ENCODE data around the gene PCED1B.

Gene PCED1B

DNA sequence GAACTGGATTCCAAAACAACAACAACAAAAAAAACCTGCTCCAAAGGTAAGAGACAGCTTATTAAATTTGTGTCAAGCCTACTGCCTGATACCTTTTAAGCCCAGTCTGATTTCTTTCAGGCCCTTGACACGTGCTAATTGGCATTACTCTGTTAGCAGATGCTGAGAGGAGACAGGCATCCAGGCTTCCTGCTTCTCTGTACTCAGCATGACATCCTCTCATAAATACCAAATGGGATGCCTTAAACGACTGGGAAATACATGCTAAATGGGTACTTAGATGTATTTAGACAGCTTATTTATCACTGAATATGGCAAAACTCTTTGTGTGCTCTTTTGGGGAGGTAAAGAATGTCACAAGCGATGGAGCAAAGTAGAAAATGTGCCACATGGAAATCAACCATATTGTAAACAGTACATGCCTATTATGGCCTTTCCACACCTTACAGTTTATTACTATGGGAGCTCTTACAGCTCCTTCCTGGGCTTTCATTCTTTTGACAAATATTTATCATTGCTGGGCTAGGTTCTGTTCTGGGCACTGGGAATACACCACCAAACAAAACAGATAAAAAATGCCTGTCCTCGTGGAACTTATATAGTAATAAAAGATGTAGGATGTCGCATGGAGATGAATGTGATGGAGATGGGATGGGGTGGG, 11.5 kb upstream of the PCED1B start:
- DNase-seq: no peak

GRCh38 chr12:47068539-47068938, 10.9 kb upstream of the PCED1B start:
- DNase-seq: no peak

DNA sequence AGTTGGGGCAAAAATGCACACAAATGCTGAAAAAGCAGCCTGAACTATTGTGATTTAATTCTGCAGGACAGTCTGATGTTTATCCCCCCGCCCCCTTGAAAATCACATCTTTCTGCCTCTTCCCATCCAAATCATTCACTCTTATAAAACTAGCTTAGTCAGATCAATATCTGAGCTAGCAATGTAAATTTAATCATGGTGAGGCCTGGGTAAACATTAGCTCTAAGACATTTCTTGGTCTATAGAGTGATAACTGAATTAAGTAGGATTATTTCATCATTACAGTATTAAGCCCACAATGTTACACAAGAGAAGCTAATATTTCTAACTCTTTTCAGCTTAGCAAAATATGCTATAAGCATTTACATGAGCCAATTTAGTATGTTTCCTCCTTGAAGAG, 9.1 kb upstream of the PCED1B start:
- DNase-seq: no peak

DNA sequence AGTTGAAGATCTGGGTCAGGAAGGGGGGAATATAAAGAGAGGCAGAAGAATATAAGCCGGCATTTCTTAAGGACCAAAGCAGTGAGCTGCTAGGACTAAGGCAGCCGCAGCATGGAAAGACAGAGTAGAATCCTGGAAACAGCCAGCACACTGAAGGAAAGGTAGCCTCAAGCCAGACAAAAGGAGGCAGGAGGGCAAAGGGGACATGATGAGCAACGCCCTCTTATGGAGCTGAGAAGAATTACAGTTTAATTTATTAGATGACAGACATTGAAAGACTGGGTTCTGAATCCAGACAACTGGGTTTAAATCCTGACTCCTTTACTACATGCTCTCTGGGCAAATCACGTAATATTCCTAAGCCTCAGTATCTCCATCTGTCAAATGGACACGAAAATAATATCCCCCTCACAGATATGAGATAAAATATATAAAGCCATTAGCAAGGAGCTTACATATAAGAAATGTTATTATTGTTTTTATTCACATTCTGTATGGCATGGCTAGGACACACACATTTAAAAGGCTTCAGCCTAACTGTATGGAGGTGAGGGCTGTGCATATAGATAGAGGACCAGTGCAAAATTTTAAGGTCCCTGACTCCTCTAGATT, 8.1 kb upstream of the PCED1B start:
- DNase-seq: no peak

DNA sequence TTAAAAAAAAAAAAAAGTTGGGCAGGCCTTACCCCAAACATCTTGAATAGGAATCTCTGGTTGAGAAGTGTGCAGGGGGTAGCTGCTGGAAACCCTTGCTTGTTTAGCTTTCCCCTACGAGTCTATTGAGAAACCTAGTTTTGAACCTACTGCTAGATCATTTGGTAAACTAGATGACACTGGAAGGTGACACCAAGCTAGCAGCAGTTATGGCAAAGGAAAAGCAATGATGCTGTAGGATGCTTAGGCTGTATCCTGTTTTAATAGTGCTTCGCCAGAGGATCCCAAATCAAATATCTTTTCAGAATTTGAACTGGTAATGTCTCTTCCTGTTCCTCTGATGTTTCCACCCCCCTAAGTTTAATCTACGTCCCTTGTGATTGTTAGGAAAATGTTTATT, 5.5 kb upstream of the PCED1B start:
- no peak for DNase-seq

DNA sequence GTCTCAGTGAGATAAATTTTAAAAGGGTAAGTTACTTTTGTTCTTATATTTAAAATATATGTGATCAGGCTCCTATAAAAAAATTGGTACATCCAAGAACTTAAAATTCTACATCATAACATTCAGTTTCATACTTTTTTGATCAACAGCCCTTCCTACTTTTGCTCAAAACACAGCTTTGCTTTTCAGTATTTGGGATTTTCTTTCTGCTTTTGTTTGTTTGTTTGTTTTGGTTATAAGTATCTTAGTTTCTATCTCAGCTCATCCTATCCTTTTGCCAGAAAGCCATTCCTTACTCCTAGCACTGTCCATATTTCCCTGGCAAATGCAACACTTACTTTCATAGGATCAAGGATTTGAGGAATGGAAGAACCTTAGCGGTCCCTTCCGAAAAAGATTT, 4.7 kb upstream of the PCED1B start:
- DNase-seq: no peak

DNA sequence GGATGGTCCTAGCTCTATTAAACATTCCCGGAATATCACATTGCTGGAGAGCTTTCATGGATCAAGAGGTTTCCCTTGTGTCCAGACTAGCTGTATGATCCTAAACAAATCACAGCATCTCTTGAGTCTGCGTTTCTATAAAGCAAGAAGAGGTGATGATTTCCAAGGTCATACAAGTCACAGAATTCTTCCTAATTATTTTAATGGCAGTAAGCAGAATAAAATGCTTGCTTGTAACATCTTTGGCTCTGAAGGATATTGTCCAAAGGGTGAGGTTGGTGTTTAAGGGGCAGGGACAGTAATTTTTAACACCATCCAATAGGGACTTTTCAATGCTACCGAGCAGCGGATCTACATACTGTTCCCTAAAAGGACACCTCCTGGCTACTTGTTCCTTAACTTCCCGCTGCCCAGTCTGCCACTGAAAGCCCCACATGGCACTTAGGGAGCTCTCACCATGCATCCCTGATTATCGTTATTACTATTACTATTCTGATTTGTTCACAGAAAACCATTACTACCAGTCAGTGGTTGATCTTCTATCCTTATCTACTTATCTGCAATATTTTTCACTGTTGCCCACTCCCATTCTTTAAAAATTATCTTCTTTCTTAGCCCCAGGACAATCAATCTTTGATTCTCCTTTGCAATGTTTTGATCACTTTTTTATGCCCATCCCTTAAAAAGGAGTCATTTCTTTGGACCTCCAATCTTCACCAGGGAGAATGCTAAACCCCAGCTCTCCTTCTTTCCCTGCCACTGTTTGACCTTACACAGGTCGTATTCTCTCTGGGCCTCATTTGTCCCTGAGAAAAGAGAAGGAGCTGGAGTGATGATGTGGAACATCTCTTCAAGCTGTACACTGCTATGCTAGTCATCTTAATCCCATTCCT, 4.0 kb upstream of the PCED1B start:
- DNase-seq: no peak

- DNase-seq: no peak
These were observed 2.0 kb upstream of the PCED1B start for GRCh38 chr12:47077206-47078085.

GRCh38 chr12:47078086-47078395, 1.4 kb upstream of the PCED1B start:
- DNase-seq: no peak

- DNase-seq: peak; percentile 48
These were observed 521 bp upstream of the PCED1B start for GRCh38 chr12:47078733-47079467.

DNA sequence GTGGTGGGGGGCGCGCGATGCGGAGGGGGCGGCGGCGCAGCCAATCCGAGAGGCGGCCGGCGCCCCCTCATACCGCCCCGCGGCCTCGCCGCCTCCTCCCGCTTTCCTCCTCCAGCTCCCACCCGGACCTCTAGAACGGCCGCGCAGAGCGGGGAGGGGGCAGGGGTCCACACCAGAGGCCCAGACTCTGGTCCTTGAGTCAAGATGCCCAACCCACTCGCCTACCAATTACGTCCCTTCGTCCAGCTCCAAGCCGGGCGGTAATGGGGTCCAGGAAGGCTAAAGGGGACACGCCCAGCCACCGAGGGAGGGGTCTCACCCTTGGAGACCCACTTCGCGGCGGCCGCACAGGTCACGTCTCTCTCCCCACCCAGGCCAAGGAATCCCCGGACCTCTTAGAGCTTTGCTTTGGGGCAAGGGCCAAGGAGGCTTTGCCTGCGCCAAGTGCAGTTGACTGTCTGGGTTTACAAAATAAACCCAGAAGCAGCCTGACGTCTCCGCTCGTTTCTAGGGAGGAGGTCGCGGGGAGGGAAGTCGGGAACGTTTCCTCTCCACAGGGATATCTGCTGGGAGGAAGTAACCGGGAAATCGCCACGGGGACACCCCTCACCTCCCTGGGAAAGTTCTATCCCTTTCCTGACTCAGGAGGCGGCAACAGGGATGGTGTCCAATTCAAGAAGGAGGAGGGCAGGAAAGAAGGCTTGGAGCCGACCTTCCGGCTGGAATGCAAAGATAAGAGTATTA, 732 bp downstream of the PCED1B start:
- DNase-seq: peak; percentile 39

DNA sequence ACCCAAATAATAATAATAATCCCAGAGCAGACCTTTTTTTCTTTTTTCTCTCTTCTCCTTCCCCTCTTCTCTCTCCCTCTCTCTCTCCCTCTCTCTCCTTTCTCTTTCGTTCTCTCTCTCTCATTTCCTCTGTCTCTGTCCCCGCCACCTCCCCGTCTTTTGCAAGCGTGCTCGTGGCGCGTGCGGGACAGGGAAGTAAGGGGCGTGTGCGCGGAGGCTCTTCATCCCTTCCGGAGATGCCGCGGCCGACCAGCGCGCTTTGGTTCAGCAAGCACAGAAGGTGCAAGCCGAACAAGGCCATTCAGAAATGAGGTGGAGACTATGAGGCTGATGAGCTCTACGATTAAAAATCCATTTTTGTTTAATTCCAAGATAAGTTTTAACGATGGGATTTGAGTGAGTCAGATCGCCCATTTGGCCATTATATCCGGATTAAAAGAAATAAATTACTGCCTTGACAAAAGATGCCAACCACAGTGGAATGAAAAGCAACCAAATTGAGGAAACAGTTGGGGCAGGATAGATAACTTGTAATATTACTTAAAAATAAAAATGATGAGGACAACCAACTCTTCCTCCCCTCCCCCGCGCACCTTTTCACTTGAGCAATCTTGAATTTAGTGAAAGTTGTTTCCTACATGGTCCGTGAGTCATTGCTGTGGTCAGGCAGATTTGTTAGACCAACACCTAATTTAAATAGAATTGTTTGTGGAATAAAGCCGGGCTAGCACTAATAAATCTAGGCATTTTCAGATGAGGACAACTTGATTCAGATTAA, 1.5 kb downstream of the PCED1B start:
- peak; percentile 64 for DNase-seq

GRCh38 chr12:47082283-47082682, 2.9 kb downstream of the PCED1B start:
- no peak for DNase-seq

DNA sequence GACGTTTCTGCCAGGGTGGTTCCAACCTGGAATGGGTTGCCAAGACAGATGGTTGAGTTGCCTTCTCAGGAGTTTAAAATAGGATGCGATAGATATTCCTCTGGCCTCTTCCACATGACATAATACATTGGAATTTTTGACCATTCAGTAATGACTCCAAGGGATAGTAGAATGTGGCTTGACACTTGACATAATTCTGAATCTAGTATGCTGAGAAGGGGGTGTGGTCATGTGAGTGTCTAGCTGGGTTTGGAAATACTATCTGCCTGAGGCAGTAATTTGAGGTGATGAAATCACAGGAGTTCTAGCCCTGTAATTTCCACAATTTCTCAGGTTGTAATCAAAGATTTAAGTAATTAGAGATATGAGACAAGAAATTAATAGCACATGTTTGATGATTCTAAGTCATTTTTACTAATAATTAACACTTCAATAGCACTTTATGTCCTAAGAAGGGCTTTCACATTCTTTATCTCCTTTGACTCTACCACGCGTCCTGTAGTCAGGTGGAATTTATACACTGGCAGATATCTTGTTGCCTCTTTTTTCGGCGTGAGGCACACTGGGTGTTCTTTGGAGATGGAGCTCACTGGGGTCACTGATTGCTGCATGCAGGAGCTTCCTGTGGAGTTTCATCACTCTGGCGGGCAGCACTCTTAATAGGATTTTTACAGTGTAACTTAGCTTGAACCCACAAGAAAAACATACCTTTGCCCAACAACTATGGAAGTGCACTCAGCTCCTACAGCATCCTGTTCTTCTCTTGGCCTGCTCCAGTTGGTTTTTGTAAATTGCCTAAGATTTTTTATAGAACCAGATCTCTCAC, 3.6 kb downstream of the PCED1B start:
- no peak for DNase-seq

- DNase-seq: no peak
These were observed 4.8 kb downstream of the PCED1B start for GRCh38 chr12:47084172-47084571.

GRCh38 chr12:47085815-47086252, 6.4 kb downstream of the PCED1B start:
- peak; percentile 53 for DNase-seq

- no peak for DNase-seq
These were observed 7.8 kb downstream of the PCED1B start for GRCh38 chr12:47087088-47087688.

DNA sequence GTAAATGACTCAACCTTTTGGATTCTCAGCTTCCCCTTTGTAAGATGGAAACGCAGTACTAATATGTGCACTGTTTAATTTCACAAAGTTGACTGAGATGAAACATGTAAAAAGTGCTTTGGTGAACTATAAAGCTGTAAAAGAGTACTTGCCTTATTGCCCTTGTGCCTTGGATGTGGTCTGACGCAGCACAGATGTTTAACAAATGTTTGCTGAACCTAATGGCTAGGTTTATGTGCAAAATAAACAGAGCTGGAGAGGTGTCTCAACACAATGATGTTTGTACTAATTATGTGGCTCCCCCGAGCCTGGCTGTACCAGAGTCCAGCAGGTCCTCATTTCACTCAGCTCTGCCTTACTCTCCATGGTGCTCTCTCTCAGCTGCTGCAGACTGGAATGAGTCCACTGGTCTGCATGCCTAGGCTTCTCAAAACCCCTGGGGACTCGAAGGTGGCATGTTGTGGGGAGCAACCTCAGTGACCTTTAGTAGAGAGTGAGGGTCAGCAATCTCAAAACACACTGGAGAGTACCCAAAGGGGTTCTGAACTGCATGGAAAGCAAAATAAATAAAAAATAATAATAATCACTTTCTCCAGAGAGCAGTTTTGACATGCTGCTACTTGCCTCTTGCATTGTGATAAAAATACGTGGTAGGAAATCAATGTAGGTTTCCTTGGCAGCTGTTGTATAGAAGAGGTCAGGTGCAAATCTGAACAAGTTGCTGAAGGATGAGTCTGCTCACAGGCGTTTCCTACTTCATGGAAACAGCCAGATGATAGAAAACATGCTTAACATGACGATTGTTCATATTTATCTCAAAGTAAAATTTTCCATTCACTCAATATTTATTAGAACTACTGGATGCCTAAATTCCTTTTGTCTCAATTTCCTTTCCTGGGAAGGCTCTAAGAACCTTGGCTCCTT, 8.9 kb downstream of the PCED1B start:
- no peak for DNase-seq
